Ishikawa (cell line): ENCODE measurements around the gene SYMPK.
A peak's percentile ranks its signal among the peaks of the same experiment; 100 is the strongest.

Experiments
- CEBPB ChIP-seq: IDR thresholded peaks from 2 replicates; pipeline ENCODE4 v1.6.1; 2012
- CREB1 ChIP-seq: IDR thresholded peaks from 2 replicates; pipeline ENCODE4 v1.6.1; 2012; ENCODE audit warnings: low read depth
- EGR1 ChIP-seq: IDR thresholded peaks from 2 replicates; pipeline ENCODE4 v1.6.1; 2012
- EP300 ChIP-seq: IDR thresholded peaks from 2 replicates; pipeline ENCODE4 v1.6.1; 2012; ENCODE audit warnings: borderline replicate concordance
- FOXM1 ChIP-seq: IDR thresholded peaks from 2 replicates; pipeline ENCODE4 v1.6.1; 2012; ENCODE audit warnings: low read depth, borderline replicate concordance
- MAX ChIP-seq: IDR thresholded peaks from 2 replicates; pipeline ENCODE4 v1.6.1; 2012
- NFIC ChIP-seq: IDR thresholded peaks from 2 replicates; pipeline ENCODE4 v1.6.1; 2012
- RAD21 ChIP-seq: IDR thresholded peaks from 2 replicates; pipeline ENCODE4 v1.6.1; 2012; ENCODE audit warnings: low read depth
- REST ChIP-seq: IDR thresholded peaks from 2 replicates; pipeline ENCODE4 v1.6.1; 2012; ENCODE audit warnings: low read depth, mild to moderate bottlenecking
- TAF1 ChIP-seq: IDR thresholded peaks from 2 replicates; pipeline ENCODE4 v1.6.1; 2012; ENCODE audit warnings: low read depth, mild to moderate bottlenecking
- TCF12 ChIP-seq: IDR thresholded peaks from 2 replicates; pipeline ENCODE4 v1.6.1; 2012; ENCODE audit warnings: low read depth
- TEAD4 ChIP-seq: IDR thresholded peaks from 2 replicates; pipeline ENCODE4 v1.6.1; 2012
- USF1 ChIP-seq: IDR thresholded peaks from 2 replicates; pipeline ENCODE4 v1.6.1; 2012
- YY1 ChIP-seq: IDR thresholded peaks from 2 replicates; pipeline ENCODE4 v1.6.1; 2012; ENCODE audit warnings: low read depth
- ZBTB7A ChIP-seq: IDR thresholded peaks from 2 replicates; pipeline ENCODE4 v1.6.1; 2012; ENCODE audit warnings: low read depth

The SYMPK gene

GRCh38 chr19:45902651-45903625 lies 40.0 kb upstream of the SYMPK start:
- TF ChIP-seq NFIC, result no peak
- no peak for TF ChIP-seq EP300
- TF ChIP-seq REST, result no peak
- TF ChIP-seq MAX, result 0 out of 2 replicates have a peak, but pooled peaks have one; percentile 40
- peak; percentile 74 for TF ChIP-seq EGR1
- TF ChIP-seq RAD21, result no peak
- no peak for TF ChIP-seq YY1
- TF ChIP-seq TEAD4, result no peak
- no peak for TF ChIP-seq TCF12
- no peak for TF ChIP-seq CREB1
- no peak for TF ChIP-seq ZBTB7A
- no peak for TF ChIP-seq USF1
- no peak for TF ChIP-seq CEBPB
- TF ChIP-seq TAF1, result peak; percentile 58
- TF ChIP-seq FOXM1, result no peak

DNA sequence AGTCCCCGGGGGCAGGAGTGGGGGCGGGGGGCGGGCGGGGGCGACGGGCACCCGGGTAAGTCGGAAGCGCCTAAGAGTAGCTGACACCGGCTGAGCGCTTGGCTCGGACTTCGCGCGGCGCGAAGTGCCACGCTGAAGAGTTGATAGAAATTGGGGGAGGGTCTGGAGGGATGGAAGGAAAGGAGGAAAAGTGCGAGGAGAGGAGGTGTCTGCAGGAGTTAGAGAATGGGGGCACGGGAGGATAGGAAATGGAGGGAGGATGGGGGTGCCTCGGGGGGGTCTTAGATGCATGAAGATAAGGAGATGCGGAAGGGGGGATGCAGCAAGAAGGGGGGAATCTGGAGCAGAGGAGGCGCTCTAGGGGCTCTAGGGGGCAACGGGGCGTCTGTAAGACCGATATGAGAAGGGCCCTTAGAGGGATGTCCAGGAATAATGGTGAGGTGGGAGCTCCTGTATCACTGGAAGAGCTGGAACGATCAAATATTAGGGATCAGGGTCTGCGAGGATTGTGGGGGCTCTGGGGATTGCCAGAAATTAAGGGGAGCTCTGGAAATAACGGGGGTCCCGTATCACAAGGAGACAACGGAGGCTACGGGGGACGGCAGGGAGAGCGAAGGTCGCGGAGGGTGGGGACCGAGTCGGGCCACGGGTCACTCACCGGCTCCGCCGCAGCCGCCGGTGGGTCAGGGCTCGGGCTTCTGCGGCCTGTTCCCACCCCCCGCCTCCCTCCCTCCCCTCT lies 39.1 kb upstream of the SYMPK start, which contains the start of gene MYPOP:
MYPOP (minus strand) TSS at position 702 of the 739 bp plus-strand sequence. CDS start 840 bp downstream, outside the sequence.
- TF ChIP-seq YY1, result no peak
- TF ChIP-seq ZBTB7A, result peak; percentile 69; the same call in 1 of the 2 replicates
- TF ChIP-seq MAX, result peak; percentile 30; the same call in 1 of the 2 replicates

DNA sequence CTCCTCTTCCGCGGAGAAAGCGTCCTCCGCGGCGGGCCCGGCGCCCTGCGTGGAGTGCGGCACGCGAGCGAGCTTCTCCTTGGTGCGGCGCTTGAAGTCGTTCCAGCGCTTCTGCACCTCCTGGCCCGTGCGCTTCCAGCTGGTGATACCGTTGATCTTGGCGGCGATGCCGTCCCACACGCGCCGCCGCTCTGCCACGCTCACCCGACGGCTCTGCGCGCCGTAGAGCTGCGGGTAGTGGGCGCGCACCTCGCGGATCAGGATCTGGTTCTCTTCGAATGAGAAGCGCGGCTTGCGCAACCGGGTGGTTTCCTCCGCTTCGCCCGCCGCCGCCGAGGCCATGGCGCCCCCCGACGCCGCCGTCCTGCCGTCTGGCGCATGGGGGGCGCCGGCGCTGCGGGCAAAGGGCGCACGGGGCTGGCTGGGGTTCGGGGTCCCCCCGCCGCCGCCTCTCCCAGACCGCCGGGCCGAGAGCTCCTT lies 38.5 kb upstream of the SYMPK start:
- TF ChIP-seq FOXM1 (no peak), CEBPB (no peak), TAF1 (no peak), EGR1 (no peak), TEAD4 (no peak), YY1 (no peak), RAD21 (no peak), REST (no peak), MAX (no peak), ZBTB7A (no peak), EP300 (no peak), CREB1 (no peak), NFIC (no peak)

GRCh38 chr19:45900738-45901431 lies 37.9 kb upstream of the SYMPK start:
- no peak for TF ChIP-seq USF1
- TF ChIP-seq EGR1, result no peak
- no peak for TF ChIP-seq MAX
- TF ChIP-seq TCF12, result no peak
- TF ChIP-seq ZBTB7A, result no peak
- no peak for TF ChIP-seq REST
- TF ChIP-seq EP300, result no peak
- TF ChIP-seq NFIC, result no peak
- TF ChIP-seq FOXM1, result no peak
- no peak for TF ChIP-seq RAD21
- no peak for TF ChIP-seq CREB1
